Measurements from ENCODE around the gene NR0B1. TPM values are rescaled to one million over a fixed set of nuclear protein-coding genes. Genes with fewer than 3 reads are reported as not detected.

Gene NR0B1
- total RNA-seq, 4 donors from 2014 or later, result not detected

- ATAC-seq, result no peak
- TF ChIP-seq CTCF (IDR thresholded peaks at IDR 0.05) (no peak), POLR2AphosphoS5 (IDR thresholded peaks at IDR 0.05) (no peak), POLR2A (IDR thresholded peaks at IDR 0.05) (no peak), EP300 (IDR thresholded peaks at IDR 0.05) (no peak)
- no peaks in the 10 kb centered on the region for H3K27me3 ChIP-seq
- H3K9me3 ChIP-seq, result no peaks in the 10 kb centered on the region
- H3K4me1 ChIP-seq, result no peaks in the 10 kb centered on the region
- WGBS, 2 donors (ENCODE audit: low coverage in 1 of 2), result 67% methylated on average over 1 of the region's 1 CpG; no CpG with 5 or more reads in 1 of the 2 donors
- no peak overlapping the region for H3K4me3 ChIP-seq
- H3K27ac ChIP-seq, result no peak overlapping the region
- H3K36me3 ChIP-seq, result no peaks in the 10 kb centered on the region
Observed at GRCh38 chrX:30317308-30317707, 8.1 kb upstream of the NR0B1 start.

GRCh38 chrX:30313322-30313721 is 4.1 kb upstream of the NR0B1 start:
- H3K4me3 ChIP-seq, result no peak overlapping the region
- 60 to 75% methylated on average over 1 to 2 of the region's 3 CpGs for WGBS, 2 donors (ENCODE audit: low coverage in 1 of 2)
- ATAC-seq, result no peak

GRCh38 chrX:30312858-30313257 is 3.7 kb upstream of the NR0B1 start:
- Histone ChIP-seq H3K36me3 (no peaks in the 10 kb centered on the region), H3K4me1 (peaks cover 0 to 13% (median 0%) of the 10 kb centered on the region in 3 donors), H3K27me3 (peaks cover 18% of the 10 kb centered on the region), H3K9me3 (no peaks in the 10 kb centered on the region), H3K4me3 (no peak overlapping the region), H3K27ac (no peak overlapping the region)
- 81 to 100% methylated on average over 1 to 5 of the region's 5 CpGs for WGBS, 2 donors (ENCODE audit: low coverage in 1 of 2)
- no peak for TF ChIP-seq CTCF (IDR thresholded peaks at IDR 0.05)
- no peak for TF ChIP-seq POLR2AphosphoS5 (IDR thresholded peaks at IDR 0.05)
- no peak for TF ChIP-seq EP300 (IDR thresholded peaks at IDR 0.05)
- TF ChIP-seq POLR2A (IDR thresholded peaks at IDR 0.05), result no peak
- ATAC-seq, result no peak

More at GRCh38 chrX:30313322-30313721, 4.1 kb upstream of the NR0B1 start:
- peaks cover 0 to 10% (median 0%) of the 10 kb centered on the region in 3 donors for H3K4me1 ChIP-seq
- H3K27ac ChIP-seq, result no peak overlapping the region
- no peaks in the 10 kb centered on the region for H3K36me3 ChIP-seq
- peaks cover 14% of the 10 kb centered on the region for H3K27me3 ChIP-seq
- TF ChIP-seq POLR2A (IDR thresholded peaks at IDR 0.05), result no peak
- TF ChIP-seq EP300 (IDR thresholded peaks at IDR 0.05), result no peak
- no peak for TF ChIP-seq CTCF (IDR thresholded peaks at IDR 0.05)
- TF ChIP-seq POLR2AphosphoS5 (IDR thresholded peaks at IDR 0.05), result no peak
- no peaks in the 10 kb centered on the region for H3K9me3 ChIP-seq

- Histone ChIP-seq H3K27ac (no peak overlapping the region), H3K27me3 (peaks cover 29% of the 10 kb centered on the region), H3K36me3 (no peaks in the 10 kb centered on the region), H3K4me1 (peaks cover 0 to 13% (median 0%) of the 10 kb centered on the region in 3 donors), H3K4me3 (no peak overlapping the region), H3K9me3 (no peaks in the 10 kb centered on the region)
- ATAC-seq, result no peak
- WGBS, 2 donors (ENCODE audit: low coverage in 1 of 2), result 71 to 75% methylated on average over 2 to 4 of the region's 5 CpGs
- TF ChIP-seq EP300 (IDR thresholded peaks at IDR 0.05) (no peak), POLR2A (IDR thresholded peaks at IDR 0.05) (no peak), POLR2AphosphoS5 (IDR thresholded peaks at IDR 0.05) (no peak), CTCF (IDR thresholded peaks at IDR 0.05) (no peak)
Observed at GRCh38 chrX:30310429-30311206, 1.4 kb upstream of the NR0B1 start.

All from gastroesophageal sphincter (tissue), 4 donors.